Hepatocyte (in vitro differentiated cells): ENCODE data around the gene NRF1. TPM values are rescaled to one million over a fixed set of nuclear protein-coding genes. Genes with fewer than 3 reads are reported as not detected.

ENCODE experiments used
- DNase-seq: peaks from one replicate; pipeline ENCODE4 v3.0.0-alpha.2; 2016; ENCODE audit warnings: low spot score
- H2AFZ ChIP-seq: fragments of 200-600 bp; sonication (generic); 2 replicates; pipeline ENCODE4 v1.6.0; 2016; ENCODE audit warnings: antibody characterized with exemption, mild to moderate bottlenecking
- H3K27ac ChIP-seq: fragments of 200-600 bp; sonication (generic); 2 replicates; pipeline ENCODE4 v1.5.1; 2016; ENCODE audit warnings: mild to moderate bottlenecking
- H3K27me3 ChIP-seq: fragments of 200-600 bp; sonication (generic); 2 replicates; pipeline ENCODE4 v1.6.1; 2016
- H3K36me3 ChIP-seq: fragments of 200-600 bp; sonication (generic); replicated peaks from 2 replicates; pipeline ENCODE4 v1.5.1; 2016; ENCODE audit warnings: low read depth; ENCODE audit not compliant: insufficient read depth
- H3K4me1 ChIP-seq: fragments of 200-600 bp; sonication (generic); 2 replicates; pipeline ENCODE4 v1.5.1; 2016; ENCODE audit warnings: mild to moderate bottlenecking, moderate library complexity; ENCODE audit not compliant: insufficient read depth
- H3K4me2 ChIP-seq: fragments of 200-600 bp; sonication (generic); 2 replicates; pipeline ENCODE4 v1.6.0; 2016
- H3K4me3 ChIP-seq: fragments of 200-600 bp; sonication (generic); 2 replicates; pipeline ENCODE4 v1.5.1; 2016; ENCODE audit warnings: mild to moderate bottlenecking
- H3K79me2 ChIP-seq: fragments of 200-600 bp; sonication (generic); 2 replicates; pipeline ENCODE4 v1.6.0; 2017; ENCODE audit warnings: mild to moderate bottlenecking
- H3K9me2 ChIP-seq: fragments of 200-600 bp; sonication (generic); replicated peaks from 2 replicates; pipeline ENCODE4 v1.6.0; 2017; ENCODE audit warnings: mild to moderate bottlenecking; ENCODE audit not compliant: insufficient read depth
- H3K9me3 ChIP-seq: fragments of 200-600 bp; sonication (generic); 2 replicates; pipeline ENCODE4 v1.5.1; 2016; ENCODE audit warnings: low read depth, mild to moderate bottlenecking
- H4K20me1 ChIP-seq: fragments of 200-600 bp; sonication (generic); 2 replicates; pipeline ENCODE4 v1.6.0; 2016; ENCODE audit warnings: mild to moderate bottlenecking; ENCODE audit not compliant: insufficient read depth, poor library complexity, severe bottlenecking
- CTCF ChIP-seq: fragments of 200-600 bp; sonication (generic); IDR thresholded peaks from 2 replicates; pipeline ENCODE4 v1.5.1; 2016; ENCODE audit warnings: antibody characterized with exemption, mild to moderate bottlenecking; ENCODE audit not compliant: poor library complexity
- EZH2 ChIP-seq: fragments of 200-600 bp; sonication (generic); IDR thresholded peaks from 2 replicates; pipeline ENCODE4 v1.6.1; 2016; ENCODE audit warnings: antibody characterized with exemption, mild to moderate bottlenecking, borderline replicate concordance
- EZH2phosphoT487 ChIP-seq: fragments of 200-600 bp; sonication (generic); IDR thresholded peaks from one replicate; pipeline ENCODE4 v1.6.1; 2018; ENCODE audit warnings: antibody characterized with exemption, mild to moderate bottlenecking, low read depth, moderate library complexity; ENCODE audit not compliant: unreplicated experiment, severe bottlenecking
- WGBS: methylation state at CpG from one replicate; pipeline ENCODE4 v1.1.6; 2016; ENCODE audit warnings: low lambda C conversion rate; ENCODE audit errors: missing lambda C conversion rate; 5-methylcytosine and 5-hydroxymethylcytosine counted together
- polyA plus RNA-seq: library from polyadenylated mRNA; unstranded; fragments of >200 nt; fragmentation: Nextera tagmentation; extraction: Ambion mirVana; gene quantifications from 2 replicates; pipeline ENCODE4 v1.2.1, GENCODE V29; 2016
- total RNA-seq: library from RNA; depleted of rRNA; stranded (reverse); fragments of >200 nt; gene quantifications from 2 replicates; pipeline ENCODE4 v1.2.3, GENCODE V29; 2014

Gene NRF1
- total and polyA plus RNA-seq, 2 experiments from 2014 or later, result 11.2 to 12.0 TPM

- Histone ChIP-seq H3K4me2 (no peak overlapping the region), H3K27me3 (no peaks in the 10 kb centered on the region), H3K9me3 (no peaks in the 10 kb centered on the region), H3K4me1 (no peaks in the 10 kb centered on the region), H3K79me2 (no peaks in the 10 kb centered on the region), H4K20me1 (no peaks in the 10 kb centered on the region), H3K4me3 (no peak overlapping the region), H3K27ac (no peak overlapping the region), H3K9me2 (no peaks in the 10 kb centered on the region), H3K36me3 (no peaks in the 10 kb centered on the region), H2AFZ (no peak overlapping the region)
- TF ChIP-seq EZH2phosphoT487, result no peak
- TF ChIP-seq CTCF, result no peak
- TF ChIP-seq EZH2, result no peak
- DNase-seq, result no peak
- WGBS, result over 99% methylated on average over 4 of the region's 4 CpGs
Observed at GRCh38 chr7:129667116-129667515, 55.6 kb downstream of the NRF1 start.

- WGBS, result 98% methylated on average over 1 of the region's 1 CpG
- no peak for DNase-seq
Observed at GRCh38 chr7:129667551-129667950, 56.0 kb downstream of the NRF1 start.

GRCh38 chr7:129669901-129670300 lies 58.4 kb downstream of the NRF1 start:
- Histone ChIP-seq H3K9me2 (no peaks in the 10 kb centered on the region), H3K4me2 (no peak overlapping the region), H2AFZ (no peak overlapping the region), H4K20me1 (no peaks in the 10 kb centered on the region), H3K79me2 (no peaks in the 10 kb centered on the region), H3K9me3 (no peaks in the 10 kb centered on the region), H3K27me3 (no peaks in the 10 kb centered on the region), H3K4me1 (no peaks in the 10 kb centered on the region), H3K4me3 (no peak overlapping the region), H3K36me3 (no peaks in the 10 kb centered on the region), H3K27ac (no peak overlapping the region)
- no peak for DNase-seq
- TF ChIP-seq EZH2 (no peak), EZH2phosphoT487 (no peak), CTCF (no peak)
- WGBS, result 96% methylated on average over 2 of the region's 2 CpGs

More at GRCh38 chr7:129667551-129667950, 56.0 kb downstream of the NRF1 start:
- H3K27ac ChIP-seq, result no peak overlapping the region
- H3K9me3 ChIP-seq, result no peaks in the 10 kb centered on the region
- no peak overlapping the region for H2AFZ ChIP-seq
- no peaks in the 10 kb centered on the region for H3K79me2 ChIP-seq
- H4K20me1 ChIP-seq, result no peaks in the 10 kb centered on the region
- no peak overlapping the region for H3K4me2 ChIP-seq
- no peaks in the 10 kb centered on the region for H3K36me3 ChIP-seq
- no peaks in the 10 kb centered on the region for H3K27me3 ChIP-seq
- TF ChIP-seq CTCF (no peak), EZH2phosphoT487 (no peak), EZH2 (no peak)
- no peaks in the 10 kb centered on the region for H3K4me1 ChIP-seq
- H3K4me3 ChIP-seq, result no peak overlapping the region
- no peaks in the 10 kb centered on the region for H3K9me2 ChIP-seq

- Histone ChIP-seq H3K4me1 (no peaks in the 10 kb centered on the region), H3K4me3 (no peak overlapping the region), H3K36me3 (no peaks in the 10 kb centered on the region), H3K27me3 (no peaks in the 10 kb centered on the region), H3K79me2 (no peaks in the 10 kb centered on the region), H3K9me3 (no peaks in the 10 kb centered on the region), H3K4me2 (no peak overlapping the region), H3K27ac (no peak overlapping the region), H2AFZ (no peak overlapping the region), H3K9me2 (no peaks in the 10 kb centered on the region), H4K20me1 (no peaks in the 10 kb centered on the region)
- no peak for DNase-seq
- TF ChIP-seq CTCF, result no peak
- TF ChIP-seq EZH2, result no peak
- no peak for TF ChIP-seq EZH2phosphoT487
Observed at GRCh38 chr7:129670656-129671055, 59.1 kb downstream of the NRF1 start.
